22Rv1 (cell line): ENCODE measurements around the gene PTGES3L.

Experiments
- H3K27ac ChIP-seq: fragments of 450-650 bp; 2 replicates; pipeline ENCODE4 v1.5.1; 2017
- ZFX ChIP-seq: fragments of 450-650 bp; IDR thresholded peaks from 2 replicates; pipeline ENCODE4 v1.6.1; 2017; ENCODE audit warnings: antibody characterized with exemption, borderline replicate concordance
- TF ChIP-seq, protein P1 (sequence below): fragments of 450-650 bp; IDR thresholded peaks from 2 replicates; pipeline ENCODE4 v1.5.1; 2017; ENCODE audit warnings: mild to moderate bottlenecking

PTGES3L gene

DNA sequence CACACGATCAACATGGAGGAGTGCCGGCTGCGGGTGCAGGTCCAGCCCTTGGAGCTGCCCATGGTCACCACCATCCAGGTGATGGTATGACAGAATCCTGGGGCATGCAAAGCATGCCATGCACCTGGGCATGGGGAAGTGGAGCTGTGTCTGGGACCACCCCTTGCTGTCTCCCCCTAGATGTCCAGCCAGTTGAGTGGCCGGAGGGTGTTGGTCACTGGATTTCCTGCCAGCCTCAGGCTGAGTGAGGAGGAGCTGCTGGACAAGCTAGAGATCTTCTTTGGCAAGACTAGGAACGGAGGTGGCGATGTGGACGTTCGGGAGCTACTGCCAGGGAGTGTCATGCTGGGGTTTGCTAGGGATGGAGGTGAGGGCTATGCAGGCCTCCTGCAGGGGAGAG lies 33.4 kb upstream of the PTGES3L start:
- H3K27ac ChIP-seq, result no peak overlapping the region
- TF ChIP-seq, protein P1, sequence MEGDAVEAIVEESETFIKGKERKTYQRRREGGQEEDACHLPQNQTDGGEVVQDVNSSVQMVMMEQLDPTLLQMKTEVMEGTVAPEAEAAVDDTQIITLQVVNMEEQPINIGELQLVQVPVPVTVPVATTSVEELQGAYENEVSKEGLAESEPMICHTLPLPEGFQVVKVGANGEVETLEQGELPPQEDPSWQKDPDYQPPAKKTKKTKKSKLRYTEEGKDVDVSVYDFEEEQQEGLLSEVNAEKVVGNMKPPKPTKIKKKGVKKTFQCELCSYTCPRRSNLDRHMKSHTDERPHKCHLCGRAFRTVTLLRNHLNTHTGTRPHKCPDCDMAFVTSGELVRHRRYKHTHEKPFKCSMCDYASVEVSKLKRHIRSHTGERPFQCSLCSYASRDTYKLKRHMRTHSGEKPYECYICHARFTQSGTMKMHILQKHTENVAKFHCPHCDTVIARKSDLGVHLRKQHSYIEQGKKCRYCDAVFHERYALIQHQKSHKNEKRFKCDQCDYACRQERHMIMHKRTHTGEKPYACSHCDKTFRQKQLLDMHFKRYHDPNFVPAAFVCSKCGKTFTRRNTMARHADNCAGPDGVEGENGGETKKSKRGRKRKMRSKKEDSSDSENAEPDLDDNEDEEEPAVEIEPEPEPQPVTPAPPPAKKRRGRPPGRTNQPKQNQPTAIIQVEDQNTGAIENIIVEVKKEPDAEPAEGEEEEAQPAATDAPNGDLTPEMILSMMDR, result no peak
- no peak for TF ChIP-seq ZFX

DNA sequence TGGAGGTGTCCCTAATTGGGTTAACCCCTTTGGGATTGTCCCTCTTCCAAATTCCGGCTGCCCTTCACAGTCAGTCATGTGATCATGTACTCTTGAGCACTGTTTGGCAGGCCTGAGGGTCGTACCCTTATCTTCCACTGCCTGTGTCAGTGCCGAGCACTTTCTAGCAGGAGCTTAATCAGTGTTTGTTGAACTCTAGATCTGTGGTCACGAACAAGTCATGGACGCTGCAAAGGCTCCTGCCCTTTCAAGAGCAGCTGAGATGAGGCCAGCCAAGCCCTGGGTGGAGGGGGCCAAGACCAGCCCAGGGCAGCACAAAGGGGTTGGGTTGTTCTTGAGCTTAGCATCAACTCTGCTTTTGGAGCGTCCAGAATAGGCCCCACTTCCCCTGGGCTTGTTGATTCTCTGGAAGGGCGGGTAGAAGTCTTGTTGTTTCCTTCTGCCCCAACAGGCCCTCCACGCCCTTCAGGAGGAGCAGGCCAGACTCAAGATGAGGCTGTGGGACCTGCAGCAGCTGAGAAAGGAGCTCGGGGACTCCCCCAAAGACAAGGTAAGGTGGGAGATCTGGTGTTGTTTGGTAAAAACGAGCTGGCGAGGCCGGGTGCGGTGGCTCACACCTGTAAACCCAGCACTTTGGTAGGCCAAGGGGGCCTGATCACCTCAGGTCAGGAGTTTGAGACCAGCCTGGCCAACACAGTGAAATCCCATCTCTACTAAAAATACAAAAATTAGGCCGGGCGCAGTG lies 32.0 kb upstream of the PTGES3L start:
- H3K27ac ChIP-seq, result no peak overlapping the region

DNA sequence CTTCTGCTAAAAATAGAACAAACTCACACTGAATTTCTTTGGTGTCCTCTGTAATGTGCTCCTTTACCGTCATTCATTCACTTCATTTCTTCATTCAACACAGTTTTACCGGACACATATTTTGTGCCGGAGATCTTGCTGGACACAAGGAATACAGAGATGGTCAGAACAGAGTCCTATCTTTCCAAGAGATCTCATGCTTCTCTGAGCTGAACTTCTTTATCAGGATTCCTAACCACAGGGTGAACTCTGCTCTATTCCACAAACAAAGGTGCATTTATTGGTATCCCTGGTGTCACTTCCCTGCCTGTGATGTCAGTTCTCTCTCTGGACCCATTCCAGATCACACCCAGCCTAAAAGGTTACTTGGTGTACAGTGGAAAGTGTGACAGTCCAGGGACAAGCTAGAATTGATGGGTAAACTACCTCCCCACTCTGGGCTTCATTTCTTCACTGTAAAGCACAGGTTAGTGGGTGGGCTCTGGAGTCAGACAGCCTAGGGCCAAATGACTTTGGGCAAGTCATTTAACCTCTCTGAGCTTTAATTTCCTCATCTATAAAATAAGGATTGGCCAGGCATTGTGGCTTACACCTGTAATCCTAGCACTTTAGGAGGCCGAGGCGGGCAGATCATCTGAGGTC lies 30.9 kb upstream of the PTGES3L start:
- H3K27ac ChIP-seq, result peak overlapping the region; percentile 36; the same call in 1 of the 2 replicates

More for the DNA sequence above, 32.0 kb upstream of the PTGES3L start:
- TF ChIP-seq ZFX, result no peak
- TF ChIP-seq, protein P1, result no peak

DNA sequence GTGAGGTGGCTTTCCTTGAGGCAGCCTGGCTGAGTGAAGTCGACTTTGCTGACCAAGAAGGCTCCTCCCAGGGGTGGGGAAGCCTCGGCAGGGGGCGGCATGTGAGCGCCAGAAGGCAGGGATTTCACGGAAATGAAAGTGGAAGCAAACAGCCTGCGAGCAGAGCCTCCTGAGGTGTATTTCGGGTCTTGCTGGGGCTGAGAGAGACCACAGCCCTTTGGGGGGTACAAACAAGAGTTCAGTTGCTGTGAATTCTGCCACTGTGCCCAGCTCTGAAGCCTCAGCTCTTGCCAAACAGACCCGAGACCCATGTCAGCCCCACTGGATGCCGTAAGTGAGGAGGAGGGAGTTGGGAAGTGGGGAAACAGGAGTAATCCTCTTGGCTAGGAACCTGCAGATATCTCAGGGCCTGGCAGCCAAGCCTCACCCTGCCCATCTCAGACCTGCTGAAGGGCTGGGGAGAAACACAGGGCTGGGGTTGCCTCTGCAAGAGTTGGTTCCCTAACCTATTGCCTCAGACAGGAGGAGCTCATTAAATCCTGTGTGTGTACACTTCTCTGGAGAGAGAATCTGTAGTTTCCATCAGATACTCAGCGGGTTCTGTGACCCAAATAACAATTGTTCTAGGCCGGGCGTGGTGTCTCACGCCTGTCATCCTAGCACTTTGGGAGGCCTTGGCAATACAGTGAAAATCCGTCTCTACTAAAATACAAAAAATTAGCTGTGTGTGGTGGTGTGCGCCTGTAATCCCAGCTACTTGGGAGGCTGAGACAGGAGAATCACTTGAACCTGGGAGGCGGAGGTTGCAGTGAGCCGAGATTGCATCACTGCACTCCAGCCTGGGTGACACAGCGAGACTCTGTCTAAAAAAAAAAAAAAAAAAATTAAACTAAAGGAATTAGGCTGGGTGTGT lies 27.0 kb upstream of the PTGES3L start, which contains the start of gene IFI35:
Gene IFI35 (plus strand): TSS at position 146 of the 913 bp plus-strand sequence. CDS start 164 bp downstream, at position 310.
- peak within 1 kb of the TSS; percentile 75 for H3K27ac ChIP-seq
- TF ChIP-seq, protein P1, result peak; percentile 60
- TF ChIP-seq ZFX, result no peak

More for the DNA sequence above, 30.9 kb upstream of the PTGES3L start:
- TF ChIP-seq ZFX, result no peak
- TF ChIP-seq, protein P1, result no peak

DNA sequence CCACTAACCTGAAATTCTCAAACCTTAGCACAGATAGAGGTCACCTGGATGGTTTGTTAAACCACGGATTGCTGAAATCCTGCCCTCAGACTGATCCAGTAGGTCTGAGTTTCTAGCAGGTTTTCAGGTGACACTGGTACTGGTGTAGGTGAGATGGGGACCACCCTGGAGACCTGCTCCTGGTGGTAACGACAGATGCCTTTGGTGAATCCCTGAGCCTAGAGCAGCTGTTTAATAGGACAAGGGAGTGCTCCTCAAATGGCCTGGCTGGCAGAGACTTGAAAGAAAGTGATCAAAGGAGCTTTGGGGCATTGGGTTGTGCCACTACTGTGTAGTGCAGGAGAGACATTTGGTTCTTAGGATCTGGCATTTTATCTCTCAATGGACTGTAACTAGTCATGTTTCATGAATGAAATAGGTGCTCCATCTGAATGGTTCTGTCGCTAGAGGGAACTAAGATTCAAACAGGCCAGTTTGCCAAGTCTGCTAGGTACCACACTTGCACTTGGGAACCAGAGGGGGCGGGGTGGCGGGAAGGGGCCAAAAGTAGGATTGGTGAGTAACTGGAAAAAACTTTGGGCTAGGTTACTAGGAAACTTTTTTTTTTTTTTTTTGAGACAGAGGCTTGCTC lies 23.8 kb upstream of the PTGES3L start:
- TF ChIP-seq, protein P1, result 0 out of 2 replicates have a peak, but pooled peaks have one; percentile 8
- TF ChIP-seq ZFX, result no peak

DNA sequence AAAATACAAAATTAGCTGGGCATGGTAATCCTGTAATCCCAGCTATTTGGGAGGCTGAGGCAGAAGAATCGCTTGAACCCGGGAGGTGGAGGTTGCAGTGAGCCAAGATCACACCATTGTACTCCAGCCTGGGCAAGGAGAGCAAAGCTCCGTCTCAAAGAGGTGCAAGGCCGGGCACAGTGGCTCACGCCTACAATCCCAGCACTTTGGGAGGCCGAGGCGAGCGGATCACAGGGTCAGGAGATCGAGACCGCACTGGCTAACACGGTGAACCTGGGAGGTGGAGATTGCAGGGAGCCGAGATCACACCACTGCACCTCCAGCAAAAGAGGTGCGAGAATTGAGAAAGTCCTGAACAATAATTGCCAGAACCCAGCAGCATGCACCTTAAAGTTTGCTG lies 21.0 kb upstream of the PTGES3L start:
- H3K27ac ChIP-seq, result peak overlapping the region; percentile 88

More for the DNA sequence above, 23.8 kb upstream of the PTGES3L start:
- H3K27ac ChIP-seq, result peak overlapping the region; percentile 75

DNA sequence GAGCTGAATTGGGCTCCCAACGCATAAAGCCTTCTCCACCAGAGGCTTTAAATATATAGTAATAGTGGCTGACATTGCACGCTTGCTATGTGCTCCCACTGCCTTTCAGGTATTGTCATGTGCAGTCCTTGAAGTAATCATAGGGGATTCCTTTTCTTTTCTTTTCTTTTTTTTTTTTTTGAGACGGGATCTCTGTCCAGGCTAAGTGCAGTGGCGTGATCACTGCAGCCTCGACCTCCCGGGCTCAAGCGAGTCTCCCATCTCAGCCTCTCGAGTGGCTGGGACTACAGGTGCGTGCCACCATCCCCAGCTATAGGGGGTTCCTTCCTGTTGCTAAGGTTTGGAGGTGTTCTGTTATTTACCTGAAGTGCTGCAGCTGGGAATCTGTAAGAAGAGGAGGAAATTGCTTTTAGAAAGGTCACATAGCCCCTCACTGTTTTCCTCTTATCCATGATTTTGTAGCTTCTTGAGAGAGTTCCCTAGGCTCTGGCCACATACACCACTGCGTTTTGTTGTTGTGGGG lies 19.2 kb upstream of the PTGES3L start:
- peak overlapping the region; percentile 88 for H3K27ac ChIP-seq
- TF ChIP-seq, protein P1, result no peak
- no peak for TF ChIP-seq ZFX
